HepG2 (cell line): Measurements from ENCODE around the gene CEL. TPM values are rescaled to one million over a fixed set of nuclear protein-coding genes. Genes with fewer than 3 reads are reported as not detected.

Experiments used
- ATAC-seq: fragments of 200-7000 bp; cut with Tn5 transposase; 3 replicates; pipeline ENCODE4 v1.9.1; 2020; ENCODE audit warnings: mild to moderate bottlenecking, moderate library complexity
- BruUV-seq: library from RNA; stranded (reverse); fragments of 400-500 nt; replicated peaks from 2 replicates; lab custom pipeline; 2021; lab: Mats Ljungman, UMichigan
- CTCF ChIA-PET: fragments of 300-600 bp; formaldehyde crosslinking; extraction: SDS; loops from one replicate; lab custom pipeline; 2021; ENCODE audit warnings: low total read pairs, inconsistent platforms, low intra/inter-chr PET ratio; lab: Yijun Ruan, JAX
- POLR2A ChIA-PET: fragments of 350-600 bp; sonication (Branson Sonifier 250); formaldehyde crosslinking; loops from one replicate; lab custom pipeline; 2020; ENCODE audit warnings: antibody characterized with exemption, inconsistent platforms; lab: Yijun Ruan, JAX
- DNase-seq: peaks from one replicate; pipeline ENCODE4 v3.0.0-alpha.2; 2015; ENCODE audit warnings: low spot score
- FAIRE-seq: peaks from 3 replicates; lab custom pipeline; 2011; peaks lifted over from hg19 to GRCh38; lab: Jason Lieb, UNC
- H2AFZ ChIP-seq: one replicate; pipeline ENCODE4 v1.6.1; 2011; ENCODE audit warnings: low read length, inconsistent platforms
- H3K27ac ChIP-seq: fragments of 300-600 bp; 3 replicates; pipeline ENCODE4 v1.8.0; 2011; ENCODE audit warnings: mixed run types, mild to moderate bottlenecking, mixed read lengths, low read length, inconsistent platforms; ENCODE audit not compliant: insufficient read depth; ENCODE audit errors: extremely low read length
- H3K27me3 ChIP-seq, 2 experiments: fragments of 200-600 bp in 1 of 2; 2 replicates in 1 of 2; 3 replicates in 1 of 2; pipeline versions ENCODE4 v1.6.0 to v1.8.0; 2011; ENCODE audit warnings: low read length in 2 of 2, mild to moderate bottlenecking in 2 of 2, moderate library complexity in 2 of 2, inconsistent platforms in 1 of 2; ENCODE audit not compliant: insufficient read depth in 2 of 2, control insufficient read depth in 1 of 2
- H3K36me3 ChIP-seq, 2 experiments: fragments of 200-600 bp in 1 of 2; replicated peaks in 1 of 2; 2 replicates in 1 of 2; 3 replicates in 1 of 2; pipeline versions ENCODE4 v1.5.1 to v1.8.0; 2011; ENCODE audit warnings: low read length in 2 of 2, inconsistent platforms in 1 of 2; ENCODE audit not compliant: insufficient read depth in 2 of 2, control insufficient read depth in 1 of 2
- H3K4me1 ChIP-seq: 2 replicates; pipeline ENCODE4 v1.5.1; 2012; ENCODE audit warnings: low read length, inconsistent platforms; ENCODE audit not compliant: insufficient read depth
- H3K4me2 ChIP-seq: 2 replicates; pipeline ENCODE4 v1.6.0; 2011; ENCODE audit warnings: low read depth, low read length, inconsistent platforms
- H3K4me3 ChIP-seq, 3 experiments: fragments of 200-600 bp in 1 of 3; sonication (generic), shearing (Covaris generic) in 1 of 3; replicated peaks in 1 of 3; 2 replicates each; pipeline ENCODE4 v1.5.1; 2011 to 2016; ENCODE audit warnings: low read length in 3 of 3, inconsistent platforms in 2 of 3, low read depth in 2 of 3, mild to moderate bottlenecking in 2 of 3, control low read depth in 1 of 3, mixed read lengths in 1 of 3; ENCODE audit not compliant: insufficient read depth in 1 of 3
- H3K79me2 ChIP-seq: one replicate; pipeline ENCODE4 v1.6.1; 2011; ENCODE audit warnings: low read length, inconsistent platforms; ENCODE audit not compliant: insufficient read depth
- H3K9ac ChIP-seq: 2 replicates; pipeline ENCODE4 v1.6.0; 2011; ENCODE audit warnings: mild to moderate bottlenecking, low read depth, low read length, inconsistent platforms; ENCODE audit not compliant: insufficient read depth
- H3K9me3 ChIP-seq: 2 replicates; pipeline ENCODE4 v1.5.1; 2012; ENCODE audit warnings: mild to moderate bottlenecking, low read length
- H4K20me1 ChIP-seq: 2 replicates; pipeline ENCODE4 v1.6.0; 2011; ENCODE audit warnings: inconsistent platforms, mild to moderate bottlenecking, low read length, moderate library complexity; ENCODE audit not compliant: insufficient read depth
- AGO2 ChIP-seq: fragments of 200-400 bp; formaldehyde crosslinking; optimal IDR thresholded peaks from 2 replicates; pipeline ENCODE3; 2017; ENCODE audit warnings: mild to moderate bottlenecking, low read depth, low read length, moderate library complexity
- WGBS: methylation state at CpG from one replicate; pipeline ENCODE4 v1.1.6; 2017; ENCODE audit warnings: low lambda C conversion rate; 5-methylcytosine and 5-hydroxymethylcytosine counted together
- in situ Hi-C: cut with HindIII; loops from 2 replicates; pipeline ENCODE4 v1.10.0; 2017; ENCODE audit warnings: low pct_unique_long_range_greater_than_20kb; ENCODE audit not compliant: extremely low pct_ligation_motif_present
- intact Hi-C: fragments of 100-400 bp; cut with micrococcal nuclease; formaldehyde crosslinking; loops from one replicate; pipeline ENCODE4 v1.10.0; 2022; ENCODE audit not compliant: unreplicated experiment
- polyA plus RNA-seq, 8 experiments: library from polyadenylated mRNA; depleted of rRNA in 3 of 8; stranded (reverse) in 7 of 8; unstranded in 1 of 8; fragments of >200 nt; fragmentation: Illumina TruSeq in 4 of 8; extraction: Trizol in 4 of 8; gene quantifications; 2 replicates each; pipeline versions ENCODE4 v1.2.1 to v1.2.3, GENCODE V29; 2011 to 2016; ENCODE audit warnings: low read depth in 4 of 8, missing spikeins in 1 of 8, mixed read lengths in 1 of 8; ENCODE audit not compliant: insufficient read depth in 1 of 8
- total RNA-seq, 5 experiments: library from RNA; depleted of rRNA; stranded (reverse); fragments of >200 nt; fragmentation: Illumina TruSeq; extraction: Trizol; gene quantifications; 2 replicates each; pipeline ENCODE4 v1.2.3, GENCODE V29; 2016; ENCODE audit warnings: low read depth in 1 of 5
- TF ChIP-seq, protein P1 (sequence below): sonication (generic); formaldehyde crosslinking; IDR thresholded peaks from 2 replicates; pipeline ENCODE4 v1.4.0; 2020; ENCODE audit warnings: missing genetic modification reagents

The CEL gene
- total and polyA plus RNA-seq, 2 of the 13 experiments (the other 11 are each of a cell fraction or from before 2014, with no cell fraction given): 0.63 to 1.5 TPM

DNA sequence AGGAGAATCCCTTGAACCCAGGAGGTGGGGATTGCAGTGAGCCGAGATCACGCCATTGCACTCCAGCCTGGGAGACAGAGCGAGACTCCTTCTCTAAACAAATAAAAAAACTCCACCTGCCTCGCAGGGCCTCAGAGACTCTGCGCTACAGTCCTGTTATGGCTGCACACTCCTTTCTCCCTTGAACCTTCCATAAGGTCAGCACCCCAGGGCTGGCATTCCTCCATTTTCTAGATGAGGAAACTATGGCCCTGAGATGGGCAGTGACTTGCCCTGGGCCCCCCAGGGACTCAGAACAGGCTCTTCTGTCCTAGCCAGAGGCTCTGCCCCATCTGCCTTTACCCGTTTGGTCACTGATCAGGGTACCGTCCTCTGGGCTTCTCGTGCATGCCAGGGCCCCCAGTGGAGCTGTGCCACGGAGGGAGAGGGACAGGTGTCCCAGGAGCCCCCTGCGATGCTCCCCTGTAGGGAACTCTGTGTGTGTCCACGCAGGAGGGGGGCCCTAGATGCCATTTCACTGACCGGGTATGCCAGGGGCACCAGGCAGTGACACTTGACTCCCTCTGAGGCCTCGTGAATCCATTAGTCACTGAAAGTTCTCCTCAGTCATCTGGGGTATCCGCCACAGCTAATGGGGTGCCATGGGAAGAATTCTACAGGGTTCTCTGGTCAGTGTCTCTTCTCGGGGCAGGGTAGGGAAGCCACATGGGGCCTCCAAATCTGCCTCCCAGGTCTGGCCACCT lies 43.1 kb downstream of the CEL start:
- BruUV-seq: no TSS peak
- ATAC-seq (no peak), FAIRE-seq (no peak), DNase-seq (no peak)
- Histone ChIP-seq H3K79me2 (no peaks in the 10 kb centered on the region), H4K20me1 (peaks cover 6% of the 10 kb centered on the region; the same call in 1 of the 2 replicates), H2AFZ (no peak overlapping the region), H3K4me3 (no peak overlapping the region), H3K27ac (no peak overlapping the region), H3K27me3 (no peaks in the 10 kb centered on the region), H3K9me3 (no peaks in the 10 kb centered on the region), H3K4me1 (no peaks in the 10 kb centered on the region), H3K4me2 (no peak overlapping the region), H3K9ac (no peak overlapping the region), H3K36me3 (peaks cover 29 to 62% of the 10 kb centered on the region in 2 experiments; a peak in 4 of 5 replicates)
- TF ChIP-seq, protein P1, sequence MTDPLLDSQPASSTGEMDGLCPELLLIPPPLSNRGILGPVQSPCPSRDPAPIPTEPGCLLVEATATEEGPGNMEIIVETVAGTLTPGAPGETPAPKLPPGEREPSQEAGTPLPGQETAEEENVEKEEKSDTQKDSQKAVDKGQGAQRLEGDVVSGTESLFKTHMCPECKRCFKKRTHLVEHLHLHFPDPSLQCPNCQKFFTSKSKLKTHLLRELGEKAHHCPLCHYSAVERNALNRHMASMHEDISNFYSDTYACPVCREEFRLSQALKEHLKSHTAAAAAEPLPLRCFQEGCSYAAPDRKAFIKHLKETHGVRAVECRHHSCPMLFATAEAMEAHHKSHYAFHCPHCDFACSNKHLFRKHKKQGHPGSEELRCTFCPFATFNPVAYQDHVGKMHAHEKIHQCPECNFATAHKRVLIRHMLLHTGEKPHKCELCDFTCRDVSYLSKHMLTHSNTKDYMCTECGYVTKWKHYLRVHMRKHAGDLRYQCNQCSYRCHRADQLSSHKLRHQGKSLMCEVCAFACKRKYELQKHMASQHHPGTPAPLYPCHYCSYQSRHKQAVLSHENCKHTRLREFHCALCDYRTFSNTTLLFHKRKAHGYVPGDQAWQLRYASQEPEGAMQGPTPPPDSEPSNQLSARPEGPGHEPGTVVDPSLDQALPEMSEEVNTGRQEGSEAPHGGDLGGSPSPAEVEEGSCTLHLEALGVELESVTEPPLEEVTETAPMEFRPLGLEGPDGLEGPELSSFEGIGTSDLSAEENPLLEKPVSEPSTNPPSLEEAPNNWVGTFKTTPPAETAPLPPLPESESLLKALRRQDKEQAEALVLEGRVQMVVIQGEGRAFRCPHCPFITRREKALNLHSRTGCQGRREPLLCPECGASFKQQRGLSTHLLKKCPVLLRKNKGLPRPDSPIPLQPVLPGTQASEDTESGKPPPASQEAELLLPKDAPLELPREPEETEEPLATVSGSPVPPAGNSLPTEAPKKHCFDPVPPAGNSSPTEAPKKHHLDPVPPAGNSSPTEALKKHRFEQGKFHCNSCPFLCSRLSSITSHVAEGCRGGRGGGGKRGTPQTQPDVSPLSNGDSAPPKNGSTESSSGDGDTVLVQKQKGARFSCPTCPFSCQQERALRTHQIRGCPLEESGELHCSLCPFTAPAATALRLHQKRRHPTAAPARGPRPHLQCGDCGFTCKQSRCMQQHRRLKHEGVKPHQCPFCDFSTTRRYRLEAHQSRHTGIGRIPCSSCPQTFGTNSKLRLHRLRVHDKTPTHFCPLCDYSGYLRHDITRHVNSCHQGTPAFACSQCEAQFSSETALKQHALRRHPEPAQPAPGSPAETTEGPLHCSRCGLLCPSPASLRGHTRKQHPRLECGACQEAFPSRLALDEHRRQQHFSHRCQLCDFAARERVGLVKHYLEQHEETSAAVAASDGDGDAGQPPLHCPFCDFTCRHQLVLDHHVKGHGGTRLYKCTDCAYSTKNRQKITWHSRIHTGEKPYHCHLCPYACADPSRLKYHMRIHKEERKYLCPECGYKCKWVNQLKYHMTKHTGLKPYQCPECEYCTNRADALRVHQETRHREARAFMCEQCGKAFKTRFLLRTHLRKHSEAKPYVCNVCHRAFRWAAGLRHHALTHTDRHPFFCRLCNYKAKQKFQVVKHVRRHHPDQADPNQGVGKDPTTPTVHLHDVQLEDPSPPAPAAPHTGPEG (CRISPR knock-in tag): no peak
- peak; percentile 7 for TF ChIP-seq AGO2
- ChIA-PET POLR2A (no interaction called here), CTCF (interaction anchor here (5.1 kb wide), 1 partner anchor 42 kb away, joined by 70 read pairs; no protein-coding TSS in a partner anchor)
- in situ Hi-C loops (loop anchor here (5.0 kb wide), 1 partner anchor 42 kb away; no protein-coding TSS in a partner anchor), intact Hi-C loops (no loop called here)
- 90% methylated on average over 13 of the region's 15 CpGs for WGBS
